NCI-H1694 treated with DMSO at 0.1 percent for 48 hours (cell line): ENCODE results near the gene USP49.

ENCODE experiments used
- DNase-seq: peaks from one replicate; lab custom pipeline; 2025; lab: John Stamatoyannopoulos, UW

Gene USP49

GRCh38 chr6:41757271-41757670, 137.9 kb downstream of the USP49 start:
- no peak for DNase-seq

DNA sequence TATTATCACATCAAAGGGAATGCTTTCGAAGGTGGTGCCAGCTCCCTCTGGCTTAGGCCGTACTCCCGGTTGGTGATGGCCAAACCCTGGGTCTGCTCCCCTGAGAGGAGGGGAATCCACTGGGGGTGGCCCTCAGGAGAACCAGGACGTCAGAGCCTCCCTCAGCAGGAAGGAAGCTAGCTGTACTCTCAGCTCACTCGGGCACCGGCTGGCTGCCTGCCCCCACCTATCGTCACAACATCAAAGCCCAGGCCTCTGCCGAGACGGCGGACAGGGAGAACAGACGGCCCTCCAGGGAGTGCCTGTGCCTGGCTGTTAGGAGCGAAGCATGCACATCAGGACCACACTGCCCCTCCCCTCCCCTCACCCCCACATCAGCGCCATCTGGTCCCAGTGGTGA, 138.8 kb downstream of the USP49 start:
- no peak for DNase-seq

- no peak for DNase-seq
Measured at GRCh38 chr6:41755895-41756294, 139.3 kb downstream of the USP49 start.

DNA sequence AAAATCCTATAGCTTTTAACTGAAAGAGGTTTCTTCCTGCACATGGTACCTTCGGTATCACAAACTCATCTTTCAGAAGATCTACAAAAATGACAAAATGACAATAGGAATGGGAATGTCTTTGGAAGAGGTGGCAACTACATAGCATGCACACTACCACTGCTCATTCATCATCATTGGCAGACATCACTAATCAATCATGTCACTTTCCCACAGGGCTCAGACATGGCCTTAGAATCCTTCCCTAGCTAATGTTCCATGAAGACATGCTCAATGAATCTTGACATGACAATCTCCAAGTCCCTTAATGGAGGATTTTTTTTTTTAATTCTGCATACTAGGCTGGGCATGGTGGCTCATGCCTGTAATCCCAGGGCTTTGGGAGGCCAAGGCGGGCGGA, 144.8 kb downstream of the USP49 start:
- DNase-seq = no peak

GRCh38 chr6:41748542-41748941, 146.6 kb downstream of the USP49 start:
- DNase-seq = no peak

- DNase-seq = no peak
Measured at GRCh38 chr6:41748102-41748477, 147.1 kb downstream of the USP49 start.

GRCh38 chr6:41747256-41748101, 147.7 kb downstream of the USP49 start, which contains the start of gene PGC:
PGC (minus strand) TSS chr6:41747397; CDS start chr6:41747334, 63 bp downstream.
- no peak for DNase-seq

DNA sequence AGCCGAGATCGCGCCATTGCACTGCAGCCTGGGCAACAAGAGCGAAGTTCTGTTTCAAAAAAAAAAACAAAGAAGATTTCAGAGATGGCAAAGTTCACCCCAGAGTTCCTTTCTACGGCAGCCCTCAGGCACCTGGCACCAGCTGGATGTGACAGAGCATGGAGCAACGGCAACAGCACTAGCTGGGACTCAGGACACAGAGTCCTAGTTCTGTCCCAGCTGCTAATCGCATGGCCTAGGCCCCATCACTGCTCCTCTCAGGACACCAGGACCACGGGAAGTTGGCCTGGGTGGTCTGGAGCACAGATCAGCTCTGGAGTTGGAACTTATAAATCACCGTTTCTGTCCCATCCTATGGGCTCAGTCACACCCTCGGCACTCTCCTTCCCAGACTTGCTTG, 149.1 kb downstream of the USP49 start:
- no peak for DNase-seq

- DNase-seq = no peak
Measured at GRCh38 chr6:41744236-41744787, 150.9 kb downstream of the USP49 start.

DNA sequence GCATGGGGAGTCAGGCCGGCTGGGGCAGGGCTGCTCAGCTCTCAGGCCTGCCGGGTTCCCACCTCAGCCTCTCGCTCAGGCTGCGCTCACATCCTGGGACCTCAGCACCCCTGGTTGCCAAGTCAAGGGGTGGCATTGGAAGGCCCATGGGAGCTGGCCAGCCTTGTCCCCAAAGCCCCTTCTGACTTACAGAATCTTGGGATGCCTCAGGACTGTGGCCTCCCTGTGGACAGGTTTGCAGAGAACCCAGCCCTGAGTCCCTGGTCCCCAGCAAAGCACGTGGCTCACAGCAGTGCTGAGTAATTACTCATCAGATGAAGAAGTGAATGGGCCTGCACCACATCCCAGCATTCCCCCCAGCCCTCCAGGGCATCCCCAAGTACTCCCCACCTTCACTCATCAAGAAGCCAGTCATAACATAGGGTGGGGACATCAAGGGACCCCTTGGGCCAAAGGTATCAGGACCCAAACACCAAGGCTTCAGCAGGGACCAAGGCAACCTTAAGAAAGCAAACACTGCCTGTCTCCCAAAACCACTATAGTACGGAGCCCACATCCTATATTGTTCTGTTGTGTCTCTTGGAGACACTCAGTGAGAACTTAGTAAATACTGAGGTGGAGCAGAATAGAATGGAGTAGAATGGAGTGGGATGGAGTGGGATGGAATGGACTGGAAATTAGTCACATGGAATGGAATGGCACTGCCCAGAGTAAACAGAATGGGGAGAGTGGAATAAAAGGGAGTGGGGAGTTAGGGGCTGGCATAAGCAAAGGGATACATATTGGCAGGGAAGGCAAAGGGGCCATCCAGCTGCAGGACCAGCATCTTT, 151.6 kb downstream of the USP49 start:
- no peak for DNase-seq

DNA sequence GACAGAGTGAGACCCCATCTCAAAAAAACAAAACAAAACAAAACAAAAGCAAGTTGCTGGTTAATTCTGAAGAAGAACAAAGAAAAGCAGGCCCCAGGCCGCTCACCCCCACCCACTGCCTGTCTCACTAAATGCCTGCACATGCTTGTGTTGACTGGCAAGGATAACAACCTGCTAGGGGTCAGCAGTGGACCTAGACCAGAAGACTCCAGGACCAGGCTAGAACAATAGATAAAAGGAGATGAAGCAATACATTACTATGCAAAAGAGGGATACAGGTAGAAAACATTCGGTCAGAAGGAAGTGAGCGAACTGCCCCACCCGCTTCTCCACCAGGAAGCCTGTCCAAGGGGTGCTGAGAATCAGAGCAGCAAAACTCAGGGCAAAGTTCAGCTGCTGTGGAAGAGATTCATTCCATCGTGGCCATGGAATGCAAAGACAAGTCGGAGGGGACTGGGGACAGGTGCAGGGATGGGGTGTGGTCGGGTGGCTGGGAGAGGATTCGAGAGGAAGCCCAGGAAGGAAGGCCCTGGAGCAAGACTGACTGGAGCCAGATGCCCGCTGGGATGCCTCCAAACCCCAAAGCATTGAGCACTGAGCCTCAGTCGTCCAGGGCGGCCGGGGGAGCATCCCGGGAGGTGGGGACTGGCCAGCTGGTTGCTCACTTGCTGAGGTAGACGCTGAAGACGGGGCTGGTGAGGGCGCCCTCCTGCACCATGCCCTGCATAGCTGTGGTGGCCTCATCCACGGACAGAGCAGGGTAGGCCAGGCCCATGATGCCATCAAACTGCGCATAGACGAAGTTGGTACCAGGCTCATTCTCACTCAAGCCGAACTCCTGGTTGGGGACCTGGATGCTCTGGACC, 153.3 kb downstream of the USP49 start:
- no peak for DNase-seq

GRCh38 chr6:41740366-41741162, 154.6 kb downstream of the USP49 start:
- DNase-seq = no peak
